K562 (cell line): ENCODE measurements around the gene SOX6. TPM values are rescaled to one million over a fixed set of nuclear protein-coding genes. Genes with fewer than 3 reads are reported as not detected.

Experiments used
- ATAC-seq: fragments of 200-7000 bp; cut with Tn5 transposase; 3 replicates; pipeline ENCODE4 v1.9.1; 2020; ENCODE audit warnings: moderate library complexity
- BruUV-seq: library from RNA; stranded (reverse); fragments of 400-500 nt; replicated peaks from 2 replicates; lab custom pipeline; 2021; lab: Mats Ljungman, UMichigan
- CTCF ChIA-PET: fragments of 300-600 bp; formaldehyde crosslinking; extraction: SDS; loops from one replicate; lab custom pipeline; 2021; ENCODE audit warnings: low intra/inter-chr PET ratio; lab: Yijun Ruan, JAX
- POLR2A ChIA-PET: fragments of 300-600, 350-650 bp; sonication (Branson Sonifier 250); formaldehyde crosslinking; extraction: SDS; loops from one replicate; lab custom pipeline; 2021; ENCODE audit warnings: antibody characterized with exemption, inconsistent platforms; lab: Yijun Ruan, JAX
- DNase-seq, 4 experiments: peaks; one replicate each; pipeline versions ENCODE4 v3.0.0 to v3.0.0-alpha.2; 2011 to 2018; ENCODE audit warnings: low spot score in 3 of 4, mixed read lengths in 3 of 4; ENCODE audit errors: extremely low read depth in 1 of 4
- FAIRE-seq: peaks from 2 replicates; lab custom pipeline; 2011; peaks lifted over from hg19 to GRCh38; lab: Jason Lieb, UNC
- H2AFZ ChIP-seq: 2 replicates; pipeline ENCODE4 v1.6.0; 2011; ENCODE audit warnings: low read depth, low read length, control low read depth, inconsistent platforms
- H3K27ac ChIP-seq: fragments of 200-600 bp; 3 replicates; pipeline ENCODE4 v1.8.0; 2011; ENCODE audit warnings: low read depth, mild to moderate bottlenecking, control low read depth, inconsistent platforms, low read length, moderate library complexity, mixed read lengths; ENCODE audit errors: extremely low read depth
- H3K27me3 ChIP-seq, 2 experiments: fragments of 300-600 bp in 1 of 2; 2 replicates in 1 of 2; 3 replicates in 1 of 2; pipeline versions ENCODE4 v1.6.0 to v1.8.0; 2011; ENCODE audit warnings: inconsistent platforms in 2 of 2, low read length in 2 of 2, mild to moderate bottlenecking in 1 of 2, mixed read lengths in 1 of 2, moderate library complexity in 1 of 2; ENCODE audit not compliant: control insufficient read depth in 2 of 2, insufficient read depth in 2 of 2
- H3K36me3 ChIP-seq: fragments of 300-600 bp; 3 replicates; pipeline ENCODE4 v1.8.0; 2011; ENCODE audit warnings: mild to moderate bottlenecking, low read length, inconsistent platforms; ENCODE audit not compliant: control insufficient read depth, insufficient read depth
- H3K4me1 ChIP-seq, 2 experiments: fragments of 200-600 bp in 1 of 2; replicated peaks in 1 of 2; 2 replicates in 1 of 2; 3 replicates in 1 of 2; pipeline versions ENCODE4 v1.5.1 to v1.8.0; 2011; ENCODE audit warnings: inconsistent platforms in 2 of 2, low read length in 2 of 2, mild to moderate bottlenecking in 1 of 2, mixed read lengths in 1 of 2, moderate library complexity in 1 of 2; ENCODE audit not compliant: control insufficient read depth in 2 of 2, insufficient read depth in 2 of 2
- H3K4me2 ChIP-seq: 2 replicates; pipeline ENCODE4 v1.6.1; 2011; ENCODE audit warnings: low read length, control low read depth, inconsistent platforms, mixed read lengths; ENCODE audit not compliant: insufficient read depth
- H3K4me3 ChIP-seq: fragments of 200-600 bp; sonication (generic), shearing (Covaris generic); 2 replicates; pipeline ENCODE4 v1.5.1; 2016; ENCODE audit warnings: control low read depth, inconsistent platforms
- H3K79me2 ChIP-seq: fragments of 200-600 bp; 3 replicates; pipeline ENCODE4 v1.8.0; 2011; ENCODE audit warnings: low read length, inconsistent platforms; ENCODE audit not compliant: control insufficient read depth, insufficient read depth
- H3K9ac ChIP-seq, 2 experiments: 2 replicates each; pipeline versions ENCODE4 v1.6.0 to v1.6.1; 2011; ENCODE audit warnings: low read depth in 2 of 2, low read length in 2 of 2, control low read depth in 1 of 2, inconsistent platforms in 1 of 2, mild to moderate bottlenecking in 1 of 2, mixed read lengths in 1 of 2; ENCODE audit not compliant: insufficient read depth in 1 of 2
- H3K9me1 ChIP-seq: one replicate; pipeline ENCODE4 v1.6.0; 2011; ENCODE audit warnings: inconsistent platforms, mild to moderate bottlenecking, low read length, moderate library complexity; ENCODE audit not compliant: control insufficient read depth, insufficient read depth
- H3K9me3 ChIP-seq: replicated peaks from 2 replicates; pipeline ENCODE4 v1.5.1; 2011; ENCODE audit warnings: low read depth, low read length, inconsistent platforms; ENCODE audit not compliant: control insufficient read depth, insufficient read depth
- H4K20me1 ChIP-seq: replicated peaks from 2 replicates; pipeline ENCODE4 v1.6.1; 2011; ENCODE audit warnings: low read length, inconsistent platforms, mixed read lengths; ENCODE audit not compliant: control insufficient read depth, insufficient read depth
- HSF4 ChIP-seq: fragments of 250-450 bp; sonication (Bioruptor Pico); IDR thresholded peaks from 2 replicates; pipeline ENCODE4 v2.1.2; 2022; ENCODE audit warnings: mild to moderate bottlenecking, moderate library complexity, borderline replicate concordance
- KDM1A ChIP-seq, 2 experiments: fragments of 450-650 bp; IDR thresholded peaks; 2 replicates each; pipeline ENCODE4 v1.6.1; 2016; ENCODE audit warnings: mild to moderate bottlenecking in 2 of 2
- KLF6 ChIP-seq: fragments of 250-450 bp; sonication (Bioruptor Pico); IDR thresholded peaks from 2 replicates; pipeline ENCODE4 v1.4.0; 2020; ENCODE audit warnings: mild to moderate bottlenecking, moderate library complexity, borderline replicate concordance
- NCOR1 ChIP-seq: fragments of 450-650 bp; IDR thresholded peaks from 2 replicates; pipeline ENCODE4 v1.6.1; 2016; ENCODE audit warnings: mild to moderate bottlenecking, moderate library complexity
- NEUROD1 ChIP-seq: fragments of 150-350 bp; IDR thresholded peaks from 2 replicates; pipeline ENCODE4 v1.6.1; 2014; ENCODE audit warnings: borderline replicate concordance, low read length, low read depth; ENCODE audit not compliant: partially characterized antibody
- PYGO2 ChIP-seq: fragments of 450-650 bp; IDR thresholded peaks from 2 replicates; pipeline ENCODE4 v1.6.1; 2016; ENCODE audit warnings: mild to moderate bottlenecking, missing genetic modification characterization, moderate library complexity, missing compliant biosample characterization
- SETDB1 ChIP-seq: IDR thresholded peaks from one replicate; pipeline ENCODE4 v1.6.1; 2012; ENCODE audit warnings: low read length, control low read depth, inconsistent platforms
- TAF1 ChIP-seq: IDR thresholded peaks from 2 replicates; pipeline ENCODE4 v1.6.1; 2011; ENCODE audit warnings: mild to moderate bottlenecking, low read length, moderate library complexity; ENCODE audit not compliant: insufficient read depth, control insufficient read depth, severe bottlenecking; ENCODE audit errors: extremely low read depth
- TOE1 ChIP-seq, 2 experiments: fragments of 450-650 bp in 1 of 2; sonication (generic) in 1 of 2; formaldehyde crosslinking in 1 of 2; IDR thresholded peaks; 2 replicates each; pipeline versions ENCODE4 v1.7.1 to v1.8.0; 2016 to 2022; ENCODE audit warnings: borderline replicate concordance in 2 of 2, mild to moderate bottlenecking in 2 of 2, antibody characterized with exemption in 1 of 2, inconsistent platforms in 1 of 2, low read depth in 1 of 2, missing genetic modification reagents in 1 of 2, moderate library complexity in 1 of 2
- ZKSCAN8 ChIP-seq: fragments of 200-800 bp; sonication (Bioruptor generic); IDR thresholded peaks from 2 replicates; pipeline ENCODE4 v1.6.1; 2016; ENCODE audit warnings: missing genetic modification characterization, missing compliant biosample characterization
- ZNF23 ChIP-seq: fragments of 250-450 bp; sonication (Bioruptor Pico); IDR thresholded peaks from 2 replicates; pipeline ENCODE4 v1.4.0; 2020; ENCODE audit warnings: mild to moderate bottlenecking
- ZNF347 ChIP-seq: fragments of 450-650 bp; formaldehyde crosslinking; IDR thresholded peaks from 2 replicates; pipeline ENCODE4 v1.4.0; 2020; ENCODE audit warnings: low read depth, mild to moderate bottlenecking, moderate library complexity
- ZNF76 ChIP-seq: fragments of 250-450 bp; sonication (Bioruptor Pico); IDR thresholded peaks from 2 replicates; pipeline ENCODE4 v1.4.0; 2020; ENCODE audit warnings: mild to moderate bottlenecking, moderate library complexity, borderline replicate concordance
- in situ Hi-C: fragments of 300-500 bp; cut with MboI; formaldehyde crosslinking; loops from 4 replicates; pipeline ENCODE4 v1.15.0; 2018; ENCODE audit warnings: inconsistent platforms, mixed read lengths
- intact Hi-C: fragments of 100-400 bp; cut with micrococcal nuclease; formaldehyde crosslinking; loops from 2 replicates; pipeline ENCODE4 v1.14.2; 2022
- polyA plus RNA-seq, 8 experiments: library from polyadenylated mRNA; depleted of rRNA in 4 of 8; stranded (reverse) in 5 of 8; unstranded in 3 of 8; fragments of >200 nt; fragmentation: Nextera tagmentation in 2 of 8; fragmentation: Illumina TruSeq in 1 of 8; extraction: Ambion mirVana in 2 of 8; extraction: Trizol in 1 of 8; gene quantifications; 2 replicates each; pipeline versions ENCODE4 v1.2.1 to v1.2.3, GENCODE V29; 2011 to 2014; ENCODE audit warnings: inconsistent platforms in 1 of 8, missing spikeins in 1 of 8
- total RNA-seq, 7 experiments: library from RNA; depleted of rRNA in 6 of 7; stranded (reverse); fragments of >200 nt in 6 of 7; fragmentation: Illumina TruSeq in 2 of 7; extraction: Trizol in 2 of 7; gene quantifications; 2 replicates each; pipeline versions ENCODE4 v1.2.1 to v1.2.3, GENCODE V29; 2011 to 2021; ENCODE audit warnings: low replicate concordance in 1 of 7
- TF ChIP-seq, protein P1 (sequence below): sonication (generic); formaldehyde crosslinking; IDR thresholded peaks from 2 replicates; pipeline ENCODE4 v1.9.0; 2022; ENCODE audit warnings: mild to moderate bottlenecking, missing genetic modification reagents
- TF ChIP-seq, protein P2 (sequence below): fragments of 250-450 bp; sonication (Bioruptor Pico); IDR thresholded peaks from 2 replicates; pipeline ENCODE4 v1.4.0; 2020; ENCODE audit warnings: mild to moderate bottlenecking, moderate library complexity
- TF ChIP-seq, protein P3 (sequence below): sonication (generic); formaldehyde crosslinking; IDR thresholded peaks from 2 replicates; pipeline ENCODE4 v1.8.0; 2022; ENCODE audit warnings: missing genetic modification reagents, mild to moderate bottlenecking, moderate library complexity, borderline replicate concordance

SOX6 gene
- total and polyA plus RNA-seq, 9 of the 15 experiments (the other 6 are each of a cell fraction or from before 2014, with no cell fraction given): 0.89 to 8.7 (median 5.7) TPM

DNA sequence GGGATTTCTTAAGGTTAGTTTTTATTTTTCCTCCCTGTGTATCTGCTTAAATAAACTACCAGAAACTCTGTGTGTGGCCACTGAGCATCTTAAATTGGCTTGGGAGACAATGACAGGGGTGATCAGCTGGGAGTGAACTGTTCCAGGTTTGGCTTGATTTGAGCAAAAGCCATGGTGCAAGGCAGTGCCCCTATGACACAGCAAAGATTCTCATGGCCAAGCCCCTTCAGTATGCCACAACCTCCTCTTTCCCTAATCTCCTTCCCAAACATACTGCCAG lies 370.5 kb downstream of the SOX6 start:
- in situ Hi-C loops (no loop called here), intact Hi-C loops (loop anchor here (5.0 kb wide), 1 partner anchor 43 kb away; no protein-coding TSS in a partner anchor)
- ChIA-PET POLR2A (interaction anchor here (0.8 kb wide), 1 partner anchor 9 kb away, joined by 3 read pairs; no protein-coding TSS in a partner anchor), CTCF (no interaction called here)
- no peak for DNase-seq
- Histone ChIP-seq H3K36me3 (no peaks in the 10 kb centered on the region), H3K9me3 (no peaks in the 10 kb centered on the region), H3K4me1 (no peaks in the 10 kb centered on the region), H3K9me1 (no peaks in the 10 kb centered on the region), H3K27me3 (no peaks in the 10 kb centered on the region), H3K4me2 (no peak overlapping the region), H3K79me2 (no peaks in the 10 kb centered on the region), H3K4me3 (no peak overlapping the region), H4K20me1 (no peaks in the 10 kb centered on the region), H2AFZ (no peak overlapping the region), H3K9ac (no peak overlapping the region), H3K27ac (no peak overlapping the region)
- no peak for FAIRE-seq
- no peak for ATAC-seq
- BruUV-seq: no TSS peak
- TF ChIP-seq HSF4 (CRISPR knock-in tag): no peak
- no peak for TF ChIP-seq NCOR1
- TF ChIP-seq ZNF76 (CRISPR knock-in tag): no peak
- TF ChIP-seq SETDB1: no peak
- TF ChIP-seq KDM1A (IDR thresholded peaks at IDR 0.05): no peak
- no peak for TF ChIP-seq KLF6 (CRISPR knock-in tag)
- TF ChIP-seq, protein P1, sequence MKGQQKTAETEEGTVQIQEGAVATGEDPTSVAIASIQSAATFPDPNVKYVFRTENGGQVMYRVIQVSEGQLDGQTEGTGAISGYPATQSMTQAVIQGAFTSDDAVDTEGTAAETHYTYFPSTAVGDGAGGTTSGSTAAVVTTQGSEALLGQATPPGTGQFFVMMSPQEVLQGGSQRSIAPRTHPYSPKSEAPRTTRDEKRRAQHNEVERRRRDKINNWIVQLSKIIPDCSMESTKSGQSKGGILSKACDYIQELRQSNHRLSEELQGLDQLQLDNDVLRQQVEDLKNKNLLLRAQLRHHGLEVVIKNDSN (CRISPR knock-in tag): no peak
- TF ChIP-seq PYGO2 (tag): no peak
- no peak for TF ChIP-seq NEUROD1
- TF ChIP-seq ZNF347 (CRISPR knock-in tag): no peak
- TF ChIP-seq, protein P2, sequence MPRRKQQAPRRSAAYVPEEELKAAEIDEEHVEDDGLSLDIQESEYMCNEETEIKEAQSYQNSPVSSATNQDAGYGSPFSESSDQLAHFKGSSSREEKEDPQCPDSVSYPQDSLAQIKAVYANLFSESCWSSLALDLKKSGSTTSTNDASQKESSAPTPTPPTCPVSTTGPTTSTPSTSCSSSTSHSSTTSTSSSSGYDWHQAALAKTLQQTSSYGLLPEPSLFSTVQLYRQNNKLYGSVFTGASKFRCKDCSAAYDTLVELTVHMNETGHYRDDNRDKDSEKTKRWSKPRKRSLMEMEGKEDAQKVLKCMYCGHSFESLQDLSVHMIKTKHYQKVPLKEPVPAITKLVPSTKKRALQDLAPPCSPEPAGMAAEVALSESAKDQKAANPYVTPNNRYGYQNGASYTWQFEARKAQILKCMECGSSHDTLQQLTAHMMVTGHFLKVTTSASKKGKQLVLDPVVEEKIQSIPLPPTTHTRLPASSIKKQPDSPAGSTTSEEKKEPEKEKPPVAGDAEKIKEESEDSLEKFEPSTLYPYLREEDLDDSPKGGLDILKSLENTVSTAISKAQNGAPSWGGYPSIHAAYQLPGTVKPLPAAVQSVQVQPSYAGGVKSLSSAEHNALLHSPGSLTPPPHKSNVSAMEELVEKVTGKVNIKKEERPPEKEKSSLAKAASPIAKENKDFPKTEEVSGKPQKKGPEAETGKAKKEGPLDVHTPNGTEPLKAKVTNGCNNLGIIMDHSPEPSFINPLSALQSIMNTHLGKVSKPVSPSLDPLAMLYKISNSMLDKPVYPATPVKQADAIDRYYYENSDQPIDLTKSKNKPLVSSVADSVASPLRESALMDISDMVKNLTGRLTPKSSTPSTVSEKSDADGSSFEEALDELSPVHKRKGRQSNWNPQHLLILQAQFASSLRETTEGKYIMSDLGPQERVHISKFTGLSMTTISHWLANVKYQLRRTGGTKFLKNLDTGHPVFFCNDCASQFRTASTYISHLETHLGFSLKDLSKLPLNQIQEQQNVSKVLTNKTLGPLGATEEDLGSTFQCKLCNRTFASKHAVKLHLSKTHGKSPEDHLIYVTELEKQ (CRISPR knock-in tag): no peak
- TF ChIP-seq TOE1 (IDR thresholded peaks at IDR 0.05; ENCODE audit: borderline replicate concordance): no peak
- no peak for TF ChIP-seq TOE1 (CRISPR knock-in tag; IDR thresholded peaks at IDR 0.05; ENCODE audit: borderline replicate concordance, low read depth)
- TF ChIP-seq ZNF23 (CRISPR knock-in tag): no peak
- TF ChIP-seq, protein P3, sequence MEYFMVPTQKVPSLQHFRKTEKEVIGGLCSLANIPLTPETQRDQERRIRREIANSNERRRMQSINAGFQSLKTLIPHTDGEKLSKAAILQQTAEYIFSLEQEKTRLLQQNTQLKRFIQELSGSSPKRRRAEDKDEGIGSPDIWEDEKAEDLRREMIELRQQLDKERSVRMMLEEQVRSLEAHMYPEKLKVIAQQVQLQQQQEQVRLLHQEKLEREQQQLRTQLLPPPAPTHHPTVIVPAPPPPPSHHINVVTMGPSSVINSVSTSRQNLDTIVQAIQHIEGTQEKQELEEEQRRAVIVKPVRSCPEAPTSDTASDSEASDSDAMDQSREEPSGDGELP (CRISPR knock-in tag): no peak
- TF ChIP-seq TAF1: no peak
- no peak for TF ChIP-seq ZKSCAN8 (CRISPR knock-in tag)
